Psoas muscle (tissue), 8 donors: Measurements from ENCODE around the gene CAST. TPM values are rescaled to one million over a fixed set of nuclear protein-coding genes. Genes with fewer than 3 reads are reported as not detected.

Experiments used
- ATAC-seq, 4 donors: fragments of 200-7000 bp; cut with Tn5 transposase; one replicate each; pipeline ENCODE4 v1.9.1; 2020; ENCODE audit warnings: moderate library complexity in 3 of 4, mild to moderate bottlenecking in 2 of 4
- DNase-seq, 2 donors: peaks; one replicate each; pipeline ENCODE4 v3.0.0-alpha.2; 2020
- H3K27ac ChIP-seq: fragments of 200-600 bp; one replicate; pipeline ENCODE4 v1.8.0; 2022
- H3K27me3 ChIP-seq, 3 donors: fragments of 200-600 bp in 1 of 3; one replicate each; pipeline versions ENCODE4 v1.6.1 to v1.8.0; 2013 to 2022; ENCODE audit warnings: low read length in 2 of 3, mild to moderate bottlenecking in 2 of 3, moderate library complexity in 1 of 3; ENCODE audit not compliant: insufficient read depth in 3 of 3
- H3K36me3 ChIP-seq, 2 donors: fragments of 200-600 bp in 1 of 2; one replicate each; pipeline versions ENCODE4 v1.6.1 to v1.8.0; 2013 to 2022; ENCODE audit warnings: low read depth in 1 of 2, mild to moderate bottlenecking in 1 of 2, moderate library complexity in 1 of 2; ENCODE audit not compliant: insufficient read depth in 1 of 2
- H3K4me1 ChIP-seq: fragments of 200-600 bp; one replicate; pipeline ENCODE4 v1.8.0; 2022
- H3K4me3 ChIP-seq: fragments of 200-600 bp; one replicate; pipeline ENCODE4 v1.8.0; 2022; ENCODE audit warnings: mild to moderate bottlenecking
- H3K9me3 ChIP-seq: fragments of 200-600 bp; one replicate; pipeline ENCODE4 v1.8.0; 2022
- CTCF ChIP-seq: fragments of 200-600 bp; IDR thresholded peaks from one replicate; pipeline ENCODE4 v1.8.0; 2022; ENCODE audit warnings: antibody characterized with exemption
- WGBS, 3 donors: extraction: QIAGEN DNeasy Blood & Tissue Kit; methylation state at CpG; one replicate each; pipeline versions ENCODE4 v1.1.6 to v1.1.7; 2013; 5-methylcytosine and 5-hydroxymethylcytosine counted together
- intact Hi-C, 2 donors: fragments of 100-400 bp; cut with DNase I; formaldehyde crosslinking; loops; one replicate each; pipeline versions ENCODE4 v1.11.0 to v1.14.2; 2022
- polyA plus RNA-seq, 3 donors: library from polyadenylated mRNA; stranded (reverse); fragments of 200-250 nt; gene quantifications; one replicate each; pipeline ENCODE4 v1.2.3, GENCODE V29; 2013
- total RNA-seq, 4 donors: library from RNA; stranded (reverse); fragmentation: NEBNext Ultra II Directional in 2 of 4; extraction: Animal tissue kit (Norgen Biotek cat#: 25700) in 2 of 4; gene quantifications; one replicate each; pipeline versions ENCODE4 v1.2.1 to v1.2.4, GENCODE V29; 2021 to 2023
- donor health status: healthy with polysubstance abuse.
- donor health status: DM: no; HTN: no; CAD: no; lungs with moderate emphysema.
- donor health status: Bipolar disorder and iron deficiency.
- donor health status: healthy.
- donor health status: DM: yes; HTN: yes; CAD: no.
- donor health status: DM: no; HTN: no; CAD: no.
- donor health status: DM: no; HTN: no; CAD: no.
- donor health status: DM: yes; HTN: yes; CAD: no.

CAST gene
- total and polyA plus RNA-seq, 7 donors, result 193 to 447 (median 312) TPM

- DNase-seq, result no peak
- TF ChIP-seq CTCF, result no peak
- 91 to 97% (median 97%) methylated on average over 2 of the region's 2 CpGs for WGBS, 3 donors
- H3K9me3 ChIP-seq, result no peaks in the 10 kb centered on the region
- peaks cover 11% of the 10 kb centered on the region for H3K4me1 ChIP-seq
- H3K27ac ChIP-seq, result no peak overlapping the region
- ATAC-seq, result no peak
- no peaks in the 10 kb centered on the region for H3K27me3 ChIP-seq
- intact Hi-C loops, result no loop called here
- no peak overlapping the region for H3K4me3 ChIP-seq
- no peaks in the 10 kb centered on the region for H3K36me3 ChIP-seq
Measured at GRCh38 chr5:96626956-96627355, 35.2 kb upstream of the CAST start.

GRCh38 chr5:96627792-96628398 is 34.3 kb upstream of the CAST start:
- TF ChIP-seq CTCF, result no peak
- WGBS, 3 donors, result 90 to 96% (median 93%) methylated on average over 2 of the region's 2 CpGs
- Histone ChIP-seq H3K27me3 (no peaks in the 10 kb centered on the region), H3K36me3 (no peaks in the 10 kb centered on the region), H3K9me3 (no peaks in the 10 kb centered on the region), H3K27ac (no peak overlapping the region), H3K4me1 (peaks cover 11% of the 10 kb centered on the region), H3K4me3 (no peak overlapping the region)
- DNase-seq (no peak), ATAC-seq (no peak)
- intact Hi-C loops, result no loop called here

GRCh38 chr5:96628406-96628805 is 33.8 kb upstream of the CAST start:
- H3K9me3 ChIP-seq, result no peaks in the 10 kb centered on the region
- WGBS, 3 donors, result 88 to 95% (median 91%) methylated on average over 3 of the region's 3 CpGs
- intact Hi-C loops, result no loop called here
- no peak overlapping the region for H3K4me3 ChIP-seq
- DNase-seq (no peak), ATAC-seq (no peak)
- TF ChIP-seq CTCF, result no peak
- H3K36me3 ChIP-seq, result no peaks in the 10 kb centered on the region
- peaks cover 11% of the 10 kb centered on the region for H3K4me1 ChIP-seq
- H3K27me3 ChIP-seq, result no peaks in the 10 kb centered on the region
- no peak overlapping the region for H3K27ac ChIP-seq

GRCh38 chr5:96629774-96630173 is 32.4 kb upstream of the CAST start:
- peak overlapping the region; percentile 25 for H3K27ac ChIP-seq
- no peaks in the 10 kb centered on the region for H3K27me3 ChIP-seq
- H3K36me3 ChIP-seq, result no peaks in the 10 kb centered on the region
- intact Hi-C loops, result no loop called here
- no peak for TF ChIP-seq CTCF
- DNase-seq (no peak), ATAC-seq (peak; percentile 78 to 92 (median 86))
- no peak overlapping the region for H3K4me3 ChIP-seq
- WGBS, 3 donors, result 32 to 54% (median 46%) methylated on average over 2 of the region's 2 CpGs
- H3K4me1 ChIP-seq, result peaks cover 11% of the 10 kb centered on the region
- H3K9me3 ChIP-seq, result no peaks in the 10 kb centered on the region

- TF ChIP-seq CTCF, result no peak
- Histone ChIP-seq H3K9me3 (no peaks in the 10 kb centered on the region), H3K27me3 (no peaks in the 10 kb centered on the region), H3K4me3 (no peak overlapping the region), H3K36me3 (no peaks in the 10 kb centered on the region), H3K27ac (no peak overlapping the region), H3K4me1 (peaks cover 11% of the 10 kb centered on the region)
- no peak for ATAC-seq
- WGBS, 3 donors, result 69 to 88% (median 86%) methylated on average over 4 of the region's 4 CpGs
- no peak for DNase-seq
- intact Hi-C loops, result no loop called here
Measured at GRCh38 chr5:96633820-96634219, 28.4 kb upstream of the CAST start.
